Measurements from ENCODE around the gene TIMMDC1.
A peak's percentile ranks its signal among the peaks of the same experiment; 100 is the strongest.

The TIMMDC1 gene

GRCh38 chr3:119494597-119494996 lies 3.8 kb upstream of the TIMMDC1 start:
- Mint-ChIP-seq H3K27ac (no peak overlapping the region), H3K4me1 (ENCODE audit: low read depth) (peaks cover 14% of the 10 kb centered on the region), H3K9me3 (ENCODE audit: low read depth) (no peaks in the 10 kb centered on the region), H3K27me3 (no peaks in the 10 kb centered on the region), H3K4me3 (no peak overlapping the region), H3K36me3 (peaks cover 10% of the 10 kb centered on the region)

GRCh38 chr3:119497820-119498185 lies 544 bp upstream of the TIMMDC1 start:
- H3K27me3 Mint-ChIP-seq, result no peaks in the 10 kb centered on the region
- no peaks in the 10 kb centered on the region for H3K9me3 Mint-ChIP-seq (ENCODE audit: low read depth)
- H3K36me3 Mint-ChIP-seq, result peaks cover 2% of the 10 kb centered on the region
- H3K4me3 Mint-ChIP-seq, result peak overlapping the region; percentile 99
- H3K27ac Mint-ChIP-seq, result peak overlapping the region; percentile 99
- peaks cover 37% of the 10 kb centered on the region for H3K4me1 Mint-ChIP-seq (ENCODE audit: low read depth)

- peaks cover 14% of the 10 kb centered on the region for H3K36me3 Mint-ChIP-seq
- peak overlapping the region; percentile 99 for H3K4me3 Mint-ChIP-seq
- no peaks in the 10 kb centered on the region for H3K9me3 Mint-ChIP-seq (ENCODE audit: low read depth)
- no peaks in the 10 kb centered on the region for H3K27me3 Mint-ChIP-seq
- H3K4me1 Mint-ChIP-seq (ENCODE audit: low read depth), result peaks cover 43% of the 10 kb centered on the region
- no peak overlapping the region for H3K27ac Mint-ChIP-seq
Measured at GRCh38 chr3:119500265-119500664, 1.9 kb downstream of the TIMMDC1 start.

- Mint-ChIP-seq H3K9me3 (ENCODE audit: low read depth) (no peaks in the 10 kb centered on the region), H3K36me3 (peaks cover 17% of the 10 kb centered on the region), H3K27me3 (no peaks in the 10 kb centered on the region), H3K27ac (no peak overlapping the region), H3K4me1 (ENCODE audit: low read depth) (peaks cover 46% of the 10 kb centered on the region), H3K4me3 (peak overlapping the region; percentile 99)
Measured at GRCh38 chr3:119500901-119501300, 2.6 kb downstream of the TIMMDC1 start.

GRCh38 chr3:119506631-119507030 lies 8.3 kb downstream of the TIMMDC1 start:
- H3K9me3 Mint-ChIP-seq (ENCODE audit: low read depth), result no peaks in the 10 kb centered on the region
- H3K4me3 Mint-ChIP-seq, result peak overlapping the region; percentile 30
- peaks cover 44% of the 10 kb centered on the region for H3K4me1 Mint-ChIP-seq (ENCODE audit: low read depth)
- peak overlapping the region; percentile 82 for H3K27ac Mint-ChIP-seq
- no peaks in the 10 kb centered on the region for H3K27me3 Mint-ChIP-seq
- H3K36me3 Mint-ChIP-seq, result peaks cover 35% of the 10 kb centered on the region

- Mint-ChIP-seq H3K27me3 (no peaks in the 10 kb centered on the region), H3K27ac (peak overlapping the region; percentile 82), H3K36me3 (peaks cover 34% of the 10 kb centered on the region), H3K9me3 (ENCODE audit: low read depth) (no peaks in the 10 kb centered on the region), H3K4me1 (ENCODE audit: low read depth) (peaks cover 41% of the 10 kb centered on the region), H3K4me3 (peak overlapping the region; percentile 33)
Measured at GRCh38 chr3:119507404-119507803, 9.1 kb downstream of the TIMMDC1 start.

GRCh38 chr3:119508172-119508845 lies 10.0 kb downstream of the TIMMDC1 start:
- H3K36me3 Mint-ChIP-seq, result peaks cover 37% of the 10 kb centered on the region
- peaks cover 38% of the 10 kb centered on the region for H3K4me1 Mint-ChIP-seq (ENCODE audit: low read depth)
- peak overlapping the region; percentile 82 for H3K27ac Mint-ChIP-seq
- H3K4me3 Mint-ChIP-seq, result peak overlapping the region; percentile 21
- no peaks in the 10 kb centered on the region for H3K27me3 Mint-ChIP-seq
- H3K9me3 Mint-ChIP-seq (ENCODE audit: low read depth), result no peaks in the 10 kb centered on the region

- H3K9me3 Mint-ChIP-seq (ENCODE audit: low read depth), result no peaks in the 10 kb centered on the region
- no peaks in the 10 kb centered on the region for H3K27me3 Mint-ChIP-seq
- H3K27ac Mint-ChIP-seq, result no peak overlapping the region
- H3K36me3 Mint-ChIP-seq, result peaks cover 31% of the 10 kb centered on the region
- H3K4me3 Mint-ChIP-seq, result no peak overlapping the region
- peaks cover 34% of the 10 kb centered on the region for H3K4me1 Mint-ChIP-seq (ENCODE audit: low read depth)
Measured at GRCh38 chr3:119510690-119511089, 12.3 kb downstream of the TIMMDC1 start.

- Mint-ChIP-seq H3K4me3 (no peak overlapping the region), H3K27me3 (no peaks in the 10 kb centered on the region), H3K9me3 (ENCODE audit: low read depth) (no peaks in the 10 kb centered on the region), H3K36me3 (peaks cover 32% of the 10 kb centered on the region), H3K4me1 (ENCODE audit: low read depth) (peaks cover 5% of the 10 kb centered on the region), H3K27ac (no peak overlapping the region)
Measured at GRCh38 chr3:119514637-119515036, 16.3 kb downstream of the TIMMDC1 start.

GRCh38 chr3:119517112-119517511 lies 18.8 kb downstream of the TIMMDC1 start:
- Mint-ChIP-seq H3K36me3 (peaks cover 49% of the 10 kb centered on the region), H3K9me3 (ENCODE audit: low read depth) (no peaks in the 10 kb centered on the region)

GRCh38 chr3:119518026-119518425 lies 19.7 kb downstream of the TIMMDC1 start:
- H3K27me3 Mint-ChIP-seq, result no peaks in the 10 kb centered on the region
- H3K4me1 Mint-ChIP-seq (ENCODE audit: low read depth), result peaks cover 5% of the 10 kb centered on the region
- no peak overlapping the region for H3K4me3 Mint-ChIP-seq
- H3K36me3 Mint-ChIP-seq, result peaks cover 48% of the 10 kb centered on the region
- no peaks in the 10 kb centered on the region for H3K9me3 Mint-ChIP-seq (ENCODE audit: low read depth)
- no peak overlapping the region for H3K27ac Mint-ChIP-seq

More at GRCh38 chr3:119517112-119517511, 18.8 kb downstream of the TIMMDC1 start:
- no peak overlapping the region for H3K4me3 Mint-ChIP-seq
- H3K27me3 Mint-ChIP-seq, result no peaks in the 10 kb centered on the region
- peaks cover 5% of the 10 kb centered on the region for H3K4me1 Mint-ChIP-seq (ENCODE audit: low read depth)
- H3K27ac Mint-ChIP-seq, result no peak overlapping the region

- H3K27ac Mint-ChIP-seq, result no peak overlapping the region
- no peak overlapping the region for H3K4me3 Mint-ChIP-seq
- H3K36me3 Mint-ChIP-seq, result peaks cover 18% of the 10 kb centered on the region
- H3K4me1 Mint-ChIP-seq (ENCODE audit: low read depth), result no peaks in the 10 kb centered on the region
- no peaks in the 10 kb centered on the region for H3K27me3 Mint-ChIP-seq
- H3K9me3 Mint-ChIP-seq (ENCODE audit: low read depth), result no peaks in the 10 kb centered on the region
Measured at GRCh38 chr3:119524931-119525662, 26.8 kb downstream of the TIMMDC1 start.

- no peaks in the 10 kb centered on the region for H3K4me1 Mint-ChIP-seq (ENCODE audit: low read depth)
- no peak overlapping the region for H3K4me3 Mint-ChIP-seq
- H3K36me3 Mint-ChIP-seq, result peaks cover 8% of the 10 kb centered on the region
- H3K27ac Mint-ChIP-seq, result no peak overlapping the region
- H3K27me3 Mint-ChIP-seq, result no peaks in the 10 kb centered on the region
- H3K9me3 Mint-ChIP-seq (ENCODE audit: low read depth), result no peaks in the 10 kb centered on the region
Measured at GRCh38 chr3:119527714-119528113, 29.4 kb downstream of the TIMMDC1 start.

GRCh38 chr3:119529883-119530282 lies 31.5 kb downstream of the TIMMDC1 start:
- H3K4me3 Mint-ChIP-seq, result no peak overlapping the region
- H3K4me1 Mint-ChIP-seq (ENCODE audit: low read depth), result no peaks in the 10 kb centered on the region
- H3K27ac Mint-ChIP-seq, result no peak overlapping the region
- peaks cover 10% of the 10 kb centered on the region for H3K36me3 Mint-ChIP-seq
- H3K9me3 Mint-ChIP-seq (ENCODE audit: low read depth), result no peaks in the 10 kb centered on the region
- H3K27me3 Mint-ChIP-seq, result no peaks in the 10 kb centered on the region

- no peaks in the 10 kb centered on the region for H3K4me1 Mint-ChIP-seq (ENCODE audit: low read depth)
- no peak overlapping the region for H3K4me3 Mint-ChIP-seq
- peaks cover 10% of the 10 kb centered on the region for H3K36me3 Mint-ChIP-seq
- no peaks in the 10 kb centered on the region for H3K27me3 Mint-ChIP-seq
- H3K27ac Mint-ChIP-seq, result no peak overlapping the region
- H3K9me3 Mint-ChIP-seq (ENCODE audit: low read depth), result no peaks in the 10 kb centered on the region
Measured at GRCh38 chr3:119530456-119530855, 32.1 kb downstream of the TIMMDC1 start.

Measured in activated naive CD8-positive, alpha-beta T cell (primary cell).